ENCODE data around the gene CMTM6.

Gene CMTM6

DNA sequence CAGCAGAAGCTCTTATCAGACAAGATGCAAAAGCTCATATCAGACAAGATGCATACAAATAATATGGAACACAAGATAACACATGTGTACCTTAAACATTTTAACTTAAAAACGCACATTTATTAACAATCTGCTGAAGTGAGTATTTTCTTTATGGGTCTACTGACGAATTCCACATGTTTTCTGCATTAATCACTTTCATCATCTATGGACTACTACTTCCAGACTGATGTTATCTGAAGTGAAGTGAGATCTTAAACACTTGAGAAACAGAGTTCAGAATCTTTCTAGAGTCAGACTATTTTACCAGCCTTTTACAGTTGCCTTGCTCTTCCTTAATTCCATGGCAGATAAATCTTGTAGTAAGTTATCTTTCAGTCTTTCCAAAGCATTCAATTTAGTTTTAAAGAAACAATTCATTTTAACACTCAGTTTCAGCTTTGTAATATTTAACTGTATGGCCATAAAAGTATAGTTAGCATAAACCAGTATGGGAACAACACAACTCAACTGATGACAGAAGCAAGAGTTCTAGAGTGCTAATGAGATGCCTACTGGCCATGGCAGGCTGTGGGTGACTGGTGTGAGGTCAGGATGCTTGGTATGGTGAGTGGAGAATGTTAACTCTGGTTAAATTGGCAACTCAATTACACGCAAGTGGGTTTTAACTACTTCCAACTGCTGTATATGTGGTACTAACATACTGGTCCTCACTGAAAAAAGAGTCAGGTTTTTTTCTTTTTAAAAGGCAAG, 9.8 kb downstream of the CMTM6 start:
- peak; percentile 22 for DNase-seq (ENCODE audit: low read depth)
- TF ChIP-seq, protein P1, sequence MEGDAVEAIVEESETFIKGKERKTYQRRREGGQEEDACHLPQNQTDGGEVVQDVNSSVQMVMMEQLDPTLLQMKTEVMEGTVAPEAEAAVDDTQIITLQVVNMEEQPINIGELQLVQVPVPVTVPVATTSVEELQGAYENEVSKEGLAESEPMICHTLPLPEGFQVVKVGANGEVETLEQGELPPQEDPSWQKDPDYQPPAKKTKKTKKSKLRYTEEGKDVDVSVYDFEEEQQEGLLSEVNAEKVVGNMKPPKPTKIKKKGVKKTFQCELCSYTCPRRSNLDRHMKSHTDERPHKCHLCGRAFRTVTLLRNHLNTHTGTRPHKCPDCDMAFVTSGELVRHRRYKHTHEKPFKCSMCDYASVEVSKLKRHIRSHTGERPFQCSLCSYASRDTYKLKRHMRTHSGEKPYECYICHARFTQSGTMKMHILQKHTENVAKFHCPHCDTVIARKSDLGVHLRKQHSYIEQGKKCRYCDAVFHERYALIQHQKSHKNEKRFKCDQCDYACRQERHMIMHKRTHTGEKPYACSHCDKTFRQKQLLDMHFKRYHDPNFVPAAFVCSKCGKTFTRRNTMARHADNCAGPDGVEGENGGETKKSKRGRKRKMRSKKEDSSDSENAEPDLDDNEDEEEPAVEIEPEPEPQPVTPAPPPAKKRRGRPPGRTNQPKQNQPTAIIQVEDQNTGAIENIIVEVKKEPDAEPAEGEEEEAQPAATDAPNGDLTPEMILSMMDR (conservative IDR thresholded peaks at IDR 0.05; ENCODE audit: low read length): no peak

DNA sequence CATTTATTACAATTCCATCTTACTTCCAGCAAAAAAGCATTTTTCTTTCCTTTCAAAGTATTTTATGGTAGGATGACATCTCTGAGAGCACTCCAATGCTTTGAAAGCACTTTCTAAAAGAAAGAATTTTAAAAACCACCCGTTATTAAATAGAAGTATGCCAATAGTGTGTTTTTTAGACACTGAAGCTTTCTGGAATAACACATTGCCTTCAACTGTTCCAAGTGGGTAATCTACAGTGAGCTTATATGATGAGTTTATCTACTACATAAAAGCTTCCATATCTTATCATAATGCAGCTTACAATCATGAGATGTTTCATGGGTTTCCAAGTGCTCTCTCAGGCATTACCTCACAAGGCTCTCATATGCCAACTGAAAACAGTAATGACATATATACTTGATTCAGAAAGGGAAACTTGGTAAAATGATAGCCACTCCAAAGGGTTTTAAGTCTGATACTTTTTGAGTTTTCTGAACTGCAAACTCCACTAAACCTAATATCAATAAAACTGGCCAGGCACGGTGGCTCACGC, 14.1 kb downstream of the CMTM6 start:
- H3K4me3 ChIP-seq (ENCODE audit: low read length): no peak overlapping the region
- no peak for DNase-seq (ENCODE audit: low read depth)

More for the DNA sequence above, 9.8 kb downstream of the CMTM6 start:
- no peak overlapping the region for H3K4me3 ChIP-seq (ENCODE audit: low read length)

DNA sequence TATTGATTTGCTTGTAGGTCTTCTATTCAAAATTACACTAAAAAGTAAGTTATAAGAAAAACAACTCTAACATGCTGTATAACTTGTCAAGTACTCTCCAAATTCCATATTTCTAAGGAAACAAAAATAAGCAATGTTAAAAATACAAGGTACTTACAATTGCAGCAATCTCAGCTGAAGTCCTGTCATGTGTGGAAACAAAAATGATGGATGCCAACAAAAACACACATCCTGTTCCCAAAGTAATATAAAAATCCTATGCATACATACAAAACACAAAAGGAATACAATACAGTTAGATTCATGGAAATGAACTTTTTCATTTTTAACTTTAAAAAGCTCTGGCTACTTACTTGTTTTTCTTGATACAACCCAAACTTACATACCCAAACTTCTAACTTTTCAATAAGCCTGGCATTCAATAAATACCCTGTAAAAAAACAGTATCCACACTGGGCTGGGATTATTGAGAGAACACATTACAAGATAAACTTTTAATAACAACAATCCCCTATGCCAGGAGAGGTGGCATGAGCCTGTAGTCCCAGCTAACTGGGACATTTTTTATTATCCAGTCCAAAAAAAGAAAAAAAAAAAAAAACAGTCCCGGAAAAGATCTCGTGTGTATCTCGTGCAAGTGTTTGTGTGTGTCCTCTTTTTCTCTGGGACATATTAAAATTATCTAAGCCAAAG, 14.7 kb downstream of the CMTM6 start:
- no peak for DNase-seq (ENCODE audit: low read depth)
- TF ChIP-seq, protein P1 (conservative IDR thresholded peaks at IDR 0.05; ENCODE audit: low read length): no peak

More for the DNA sequence above, 14.1 kb downstream of the CMTM6 start:
- TF ChIP-seq, protein P1 (conservative IDR thresholded peaks at IDR 0.05; ENCODE audit: low read length): no peak

DNA sequence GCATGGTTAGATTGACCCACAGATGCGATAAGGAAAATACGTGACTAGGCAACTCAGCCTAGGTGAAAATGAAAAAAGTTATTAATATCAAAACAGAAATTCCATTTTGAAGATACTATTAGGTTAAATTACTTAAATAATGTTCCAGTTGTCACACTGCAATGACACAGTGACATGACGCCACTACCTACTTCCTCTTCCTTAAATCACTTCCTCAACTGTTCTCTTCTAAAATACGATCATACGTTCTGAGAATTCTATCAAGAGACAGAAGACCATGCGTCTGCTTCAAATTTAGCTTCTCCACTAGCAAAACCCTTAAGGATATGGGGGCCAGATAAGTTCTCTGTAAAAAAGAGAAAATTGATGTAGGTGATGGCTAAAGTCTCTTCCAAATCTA, 18.2 kb downstream of the CMTM6 start:
- no peak for DNase-seq (ENCODE audit: low read depth)
- H3K4me3 ChIP-seq (ENCODE audit: low read length): no peak overlapping the region
- TF ChIP-seq, protein P1 (conservative IDR thresholded peaks at IDR 0.05; ENCODE audit: low read length): no peak

More for the DNA sequence above, 14.7 kb downstream of the CMTM6 start:
- no peak overlapping the region for H3K4me3 ChIP-seq (ENCODE audit: low read length)

DNA sequence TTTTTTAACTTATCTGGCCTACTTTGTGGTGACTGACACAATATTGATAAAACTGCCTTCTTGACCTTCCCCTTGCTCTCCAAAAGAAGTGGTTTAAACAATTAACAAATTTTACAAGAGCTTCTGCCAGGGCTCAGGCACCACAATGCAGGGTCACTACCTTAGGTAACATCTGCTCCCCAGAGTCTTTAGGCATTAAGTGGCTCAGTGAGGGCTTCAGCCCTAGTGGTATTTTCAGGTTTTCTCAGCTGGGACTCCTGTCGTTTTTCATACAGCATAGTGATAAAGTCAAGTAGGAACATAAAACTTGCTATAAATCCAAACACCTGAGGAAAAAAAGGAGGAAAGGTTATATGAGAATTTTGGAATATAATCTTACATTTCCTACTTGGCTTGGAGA, 18.9 kb downstream of the CMTM6 start:
- TF ChIP-seq, protein P1 (conservative IDR thresholded peaks at IDR 0.05; ENCODE audit: low read length): no peak
- DNase-seq (ENCODE audit: low read depth): no peak
- H3K4me3 ChIP-seq (ENCODE audit: low read length): no peak overlapping the region

DNA sequence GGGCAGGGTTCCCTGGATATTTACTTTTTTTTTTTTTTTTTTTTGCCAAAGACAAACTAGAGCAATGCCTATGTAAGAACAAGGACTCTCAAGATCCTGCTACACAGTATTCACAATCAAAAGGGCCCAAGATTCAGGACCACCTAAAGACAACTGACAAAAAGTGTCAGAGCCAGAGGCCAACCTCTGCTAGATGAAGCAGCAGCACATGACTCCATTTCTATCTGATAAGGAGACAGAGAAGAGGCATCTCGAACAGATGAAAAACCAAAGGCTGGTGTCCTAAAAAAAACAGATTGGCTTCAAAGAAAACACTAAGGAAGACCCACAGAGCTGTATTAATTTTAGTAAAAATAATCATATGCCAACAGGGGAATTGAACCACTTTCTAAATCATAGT, 20.0 kb downstream of the CMTM6 start:
- DNase-seq (ENCODE audit: low read depth): no peak
- H3K4me3 ChIP-seq (ENCODE audit: low read length): no peak overlapping the region
- TF ChIP-seq, protein P1 (conservative IDR thresholded peaks at IDR 0.05; ENCODE audit: low read length): no peak
